Liver (tissue), 9 donors: ENCODE data around the gene FUS. TPM values are rescaled to one million over a fixed set of nuclear protein-coding genes. Genes with fewer than 3 reads are reported as not detected.

ENCODE experiments used
- DNase-seq: peaks from one replicate; pipeline ENCODE4 v3.0.0-alpha.2; 2017; ENCODE audit warnings: low spot score
- H3K27ac ChIP-seq, 2 donors: one replicate each; pipeline ENCODE4 v1.7.0; 2013; ENCODE audit warnings: inconsistent platforms in 2 of 2, low read length in 2 of 2, control low read depth in 1 of 2, low read depth in 1 of 2, mild to moderate bottlenecking in 1 of 2
- H3K27me3 ChIP-seq, 4 donors: one replicate each; pipeline versions ENCODE4 v1.6.1 to v1.7.0; 2013; ENCODE audit warnings: low read length in 3 of 4, inconsistent platforms in 1 of 4, mild to moderate bottlenecking in 1 of 4, moderate library complexity in 1 of 4; ENCODE audit not compliant: control insufficient read depth in 4 of 4, insufficient read depth in 4 of 4
- H3K36me3 ChIP-seq, 4 donors: one replicate each; pipeline versions ENCODE4 v1.6.1 to v1.7.0; 2013; ENCODE audit warnings: low read length in 3 of 4, mild to moderate bottlenecking in 3 of 4, low read depth in 1 of 4, moderate library complexity in 1 of 4; ENCODE audit not compliant: control insufficient read depth in 4 of 4, insufficient read depth in 3 of 4
- H3K4me1 ChIP-seq, 4 donors: one replicate each; pipeline versions ENCODE4 v1.6.1 to v1.7.0; 2013; ENCODE audit warnings: low read length in 3 of 4, mild to moderate bottlenecking in 3 of 4, moderate library complexity in 1 of 4; ENCODE audit not compliant: control insufficient read depth in 4 of 4, insufficient read depth in 4 of 4
- H3K4me3 ChIP-seq, 3 donors: one replicate each; pipeline versions ENCODE4 v1.6.1 to v1.7.0; 2013; ENCODE audit warnings: low read length in 3 of 3, control low read depth in 1 of 3, low read depth in 1 of 3, mild to moderate bottlenecking in 1 of 3
- H3K9ac ChIP-seq, 2 donors: one replicate each; pipeline ENCODE4 v1.7.0; 2013; ENCODE audit warnings: low read length in 2 of 2, mild to moderate bottlenecking in 2 of 2, moderate library complexity in 2 of 2, control low read depth in 1 of 2, low read depth in 1 of 2
- H3K9me3 ChIP-seq, 4 donors: one replicate each; pipeline versions ENCODE4 v1.6.1 to v1.7.0; 2013; ENCODE audit warnings: low read length in 3 of 4; ENCODE audit not compliant: control insufficient read depth in 4 of 4
- EGR1 ChIP-seq, 2 donors: IDR thresholded peaks; 2 replicates each; pipeline ENCODE4 v1.6.1; 2016 to 2018; ENCODE audit warnings: antibody characterized with exemption in 2 of 2, low read depth in 2 of 2
- FOXA1 ChIP-seq: IDR thresholded peaks from 2 replicates; pipeline ENCODE4 v1.6.1; 2016; ENCODE audit warnings: antibody characterized with exemption
- FOXA2 ChIP-seq: IDR thresholded peaks from 2 replicates; pipeline ENCODE4 v1.6.1; 2016; ENCODE audit warnings: antibody characterized with exemption
- GABPA ChIP-seq, 2 donors: IDR thresholded peaks in 1 of 2; conservative IDR thresholded peaks in 1 of 2; 2 replicates each; pipeline ENCODE4 v1.6.1; 2016; ENCODE audit warnings: antibody characterized with exemption in 2 of 2, mild to moderate bottlenecking in 1 of 2, moderate library complexity in 1 of 2
- HNF4A ChIP-seq, 2 donors: conservative IDR thresholded peaks; 2 replicates each; pipeline ENCODE4 v1.6.1; 2016; ENCODE audit warnings: antibody characterized with exemption in 2 of 2, mild to moderate bottlenecking in 2 of 2
- HNF4G ChIP-seq: IDR thresholded peaks from 2 replicates; pipeline ENCODE4 v1.6.1; 2016; ENCODE audit warnings: antibody characterized with exemption
- JUND ChIP-seq, 2 donors: IDR thresholded peaks; 2 replicates each; pipeline ENCODE4 v1.6.1; 2016; ENCODE audit warnings: antibody characterized with exemption in 2 of 2
- NR2F2 ChIP-seq: IDR thresholded peaks from 2 replicates; pipeline ENCODE4 v1.6.1; 2016; ENCODE audit warnings: antibody characterized with exemption
- RAD21 ChIP-seq, 2 donors: IDR thresholded peaks; 2 replicates each; pipeline ENCODE4 v1.6.1; 2016; ENCODE audit warnings: antibody characterized with exemption in 2 of 2, mild to moderate bottlenecking in 2 of 2
- RXRA ChIP-seq, 2 donors: IDR thresholded peaks; 2 replicates each; pipeline ENCODE4 v1.6.1; 2017 to 2018; ENCODE audit warnings: antibody characterized with exemption in 2 of 2, mild to moderate bottlenecking in 1 of 2
- SP1 ChIP-seq: IDR thresholded peaks from 2 replicates; pipeline ENCODE4 v1.6.1; 2018; ENCODE audit warnings: antibody characterized with exemption, mild to moderate bottlenecking
- TAF1 ChIP-seq: conservative IDR thresholded peaks from 2 replicates; pipeline ENCODE4 v1.6.1; 2016; ENCODE audit warnings: antibody characterized with exemption, mild to moderate bottlenecking
- YY1 ChIP-seq: IDR thresholded peaks from 2 replicates; pipeline ENCODE4 v1.6.1; 2016; ENCODE audit warnings: antibody characterized with exemption, mild to moderate bottlenecking
- WGBS: extraction: QIAGEN DNeasy Blood & Tissue Kit; methylation state at CpG from one replicate; pipeline ENCODE4 v1.1.7; 2013; 5-methylcytosine and 5-hydroxymethylcytosine counted together
- polyA plus RNA-seq, 2 donors: library from polyadenylated mRNA; stranded (reverse) in 1 of 2; unstranded in 1 of 2; fragments of 200-250 nt in 1 of 2; fragments of >200 nt in 1 of 2; fragmentation: Nextera tagmentation in 1 of 2; extraction: Ambion mirVana in 1 of 2; gene quantifications; one replicate each; pipeline versions ENCODE4 v1.2.1 to v1.2.3, GENCODE V29; 2013 to 2015
- total RNA-seq, 2 donors: library from RNA; depleted of rRNA; stranded (reverse); fragments of >200 nt; gene quantifications; one replicate each; pipeline ENCODE4 v1.2.3, GENCODE V29; 2014
- TF ChIP-seq, protein P1 (sequence below): IDR thresholded peaks from 2 replicates; pipeline ENCODE4 v1.6.1; 2016; ENCODE audit warnings: antibody characterized with exemption
- TF ChIP-seq, protein P2 (sequence below): IDR thresholded peaks from 2 replicates; pipeline ENCODE4 v1.6.1; 2016; ENCODE audit warnings: antibody characterized with exemption
- TF ChIP-seq, protein P3 (sequence below): IDR thresholded peaks from 2 replicates; pipeline ENCODE4 v1.6.1; 2016; ENCODE audit warnings: antibody characterized with exemption
- TF ChIP-seq, protein P4 (sequence below): fragments of 150-350 bp; IDR thresholded peaks from 2 replicates; pipeline ENCODE4 v1.5.1; 2017; ENCODE audit warnings: improper control_type of control experiment, low read depth, low read length; ENCODE audit not compliant: missing input control
- TF ChIP-seq, protein P5 (sequence below): IDR thresholded peaks from 2 replicates; pipeline ENCODE4 v1.6.1; 2016; ENCODE audit warnings: antibody characterized with exemption, mild to moderate bottlenecking
- donor health status: healthy.
- donor health status: healthy.
- donor health status: healthy.
- donor health status: healthy.
- donor health status: healthy.

The FUS gene
- total and polyA plus RNA-seq, 4 donors, result 7.5 to 51.5 (median 39.3) TPM

DNA sequence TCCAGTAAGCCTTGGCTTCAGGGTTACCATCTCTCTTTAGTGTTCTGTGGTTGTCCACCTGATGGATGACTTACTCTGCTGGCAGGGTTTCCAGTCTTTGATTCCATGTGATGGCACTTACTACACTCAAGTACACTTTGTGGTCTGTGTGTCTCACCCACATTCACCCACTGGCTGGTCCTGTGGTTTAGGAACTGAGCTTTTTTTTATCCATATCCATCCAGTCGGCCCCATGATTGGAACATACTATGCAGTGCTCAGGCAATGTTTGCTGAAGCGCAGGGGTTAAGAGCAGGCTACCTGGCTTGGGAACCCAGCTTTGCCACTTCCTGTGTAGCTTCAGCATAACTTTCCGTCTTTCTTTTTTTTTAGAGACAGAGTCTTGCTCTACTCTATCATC is 2.8 kb upstream of the FUS start:
- Histone ChIP-seq H3K4me1 (peaks cover 2 to 20% (median 18%) of the 10 kb centered on the region in 4 donors), H3K4me3 (no peak overlapping the region), H3K9me3 (no peaks in the 10 kb centered on the region), H3K27ac (no peak overlapping the region), H3K36me3 (no peaks in the 10 kb centered on the region), H3K9ac (no peak overlapping the region), H3K27me3 (no peaks in the 10 kb centered on the region)
- TF ChIP-seq, protein P1, sequence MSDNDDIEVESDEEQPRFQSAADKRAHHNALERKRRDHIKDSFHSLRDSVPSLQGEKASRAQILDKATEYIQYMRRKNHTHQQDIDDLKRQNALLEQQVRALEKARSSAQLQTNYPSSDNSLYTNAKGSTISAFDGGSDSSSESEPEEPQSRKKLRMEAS, result no peak
- TF ChIP-seq YY1, result no peak
- no peak for TF ChIP-seq RAD21 (IDR thresholded peaks at IDR 0.05)
- TF ChIP-seq NR2F2, result no peak
- TF ChIP-seq, protein P2, sequence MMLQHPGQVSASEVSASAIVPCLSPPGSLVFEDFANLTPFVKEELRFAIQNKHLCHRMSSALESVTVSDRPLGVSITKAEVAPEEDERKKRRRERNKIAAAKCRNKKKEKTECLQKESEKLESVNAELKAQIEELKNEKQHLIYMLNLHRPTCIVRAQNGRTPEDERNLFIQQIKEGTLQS, result no peak
- no peak for TF ChIP-seq SP1
- TF ChIP-seq FOXA2, result no peak
- TF ChIP-seq, protein P3, sequence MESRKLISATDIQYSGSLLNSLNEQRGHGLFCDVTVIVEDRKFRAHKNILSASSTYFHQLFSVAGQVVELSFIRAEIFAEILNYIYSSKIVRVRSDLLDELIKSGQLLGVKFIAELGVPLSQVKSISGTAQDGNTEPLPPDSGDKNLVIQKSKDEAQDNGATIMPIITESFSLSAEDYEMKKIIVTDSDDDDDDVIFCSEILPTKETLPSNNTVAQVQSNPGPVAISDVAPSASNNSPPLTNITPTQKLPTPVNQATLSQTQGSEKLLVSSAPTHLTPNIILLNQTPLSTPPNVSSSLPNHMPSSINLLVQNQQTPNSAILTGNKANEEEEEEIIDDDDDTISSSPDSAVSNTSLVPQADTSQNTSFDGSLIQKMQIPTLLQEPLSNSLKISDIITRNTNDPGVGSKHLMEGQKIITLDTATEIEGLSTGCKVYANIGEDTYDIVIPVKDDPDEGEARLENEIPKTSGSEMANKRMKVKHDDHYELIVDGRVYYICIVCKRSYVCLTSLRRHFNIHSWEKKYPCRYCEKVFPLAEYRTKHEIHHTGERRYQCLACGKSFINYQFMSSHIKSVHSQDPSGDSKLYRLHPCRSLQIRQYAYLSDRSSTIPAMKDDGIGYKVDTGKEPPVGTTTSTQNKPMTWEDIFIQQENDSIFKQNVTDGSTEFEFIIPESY, result no peak
- TF ChIP-seq HNF4A (conservative IDR thresholded peaks at IDR 0.05), result no peak
- no peak for TF ChIP-seq HNF4G
- no peak for TF ChIP-seq RXRA (IDR thresholded peaks at IDR 0.05)
- no peak for TF ChIP-seq FOXA1
- no peak for TF ChIP-seq GABPA (IDR thresholded peaks at IDR 0.05 in 1 of 2, conservative IDR thresholded peaks at IDR 0.05 in 1 of 2)
- TF ChIP-seq EGR1 (IDR thresholded peaks at IDR 0.05; ENCODE audit: low read depth in 2 of 2), result no peak
- no peak for DNase-seq
- WGBS, result 62% methylated on average over 3 of the region's 3 CpGs

DNA sequence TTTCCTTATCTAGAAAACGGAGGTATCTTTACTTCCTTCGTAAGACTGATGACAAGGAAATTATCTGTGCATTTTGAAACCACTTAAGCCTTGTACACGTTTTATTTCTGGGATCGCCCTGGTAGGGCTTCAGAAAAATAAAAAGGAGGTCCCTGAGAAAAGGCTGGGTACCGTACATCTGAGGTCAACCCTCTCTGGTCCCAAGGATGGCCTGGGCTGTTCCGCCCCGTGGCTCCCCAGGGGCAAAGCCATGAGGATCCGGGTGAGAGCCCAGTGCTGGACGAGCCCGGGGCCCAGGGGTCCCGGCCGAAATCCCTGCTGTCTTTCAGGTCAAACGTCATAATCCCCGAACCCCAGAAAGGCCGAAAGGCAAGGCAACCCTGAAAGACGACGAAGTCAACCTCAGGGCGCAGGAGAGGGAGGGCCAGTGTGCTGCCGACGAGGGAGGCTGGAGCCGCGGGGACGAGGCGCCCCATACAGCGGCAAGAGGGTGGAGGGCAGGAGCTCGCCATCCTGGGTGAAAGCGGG is 656 bp upstream of the FUS start:
- Histone ChIP-seq H3K9me3 (no peaks in the 10 kb centered on the region), H3K36me3 (peaks cover 4 to 15% (median 12%) of the 10 kb centered on the region in 4 donors), H3K27ac (peak overlapping the region; percentile 93 to 98), H3K4me3 (peak overlapping the region; percentile 82 to 90 (median 87)), H3K9ac (peak overlapping the region; percentile 66 to 75), H3K4me1 (peaks cover 7 to 34% (median 27%) of the 10 kb centered on the region in 4 donors), H3K27me3 (no peaks in the 10 kb centered on the region)
- TF ChIP-seq, protein P1, result no peak
- TF ChIP-seq, protein P3, result no peak
- TF ChIP-seq NR2F2 (no peak), FOXA1 (no peak), GABPA (IDR thresholded peaks at IDR 0.05 in 1 of 2, conservative IDR thresholded peaks at IDR 0.05 in 1 of 2) (no peak), HNF4G (no peak), TAF1 (no peak), HNF4A (conservative IDR thresholded peaks at IDR 0.05) (no peak), YY1 (no peak), EGR1 (IDR thresholded peaks at IDR 0.05; ENCODE audit: low read depth in 2 of 2) (no peak), RAD21 (IDR thresholded peaks at IDR 0.05) (no peak), JUND (IDR thresholded peaks at IDR 0.05) (no peak), RXRA (IDR thresholded peaks at IDR 0.05) (no peak), SP1 (no peak), FOXA2 (no peak)
- TF ChIP-seq, protein P4, sequence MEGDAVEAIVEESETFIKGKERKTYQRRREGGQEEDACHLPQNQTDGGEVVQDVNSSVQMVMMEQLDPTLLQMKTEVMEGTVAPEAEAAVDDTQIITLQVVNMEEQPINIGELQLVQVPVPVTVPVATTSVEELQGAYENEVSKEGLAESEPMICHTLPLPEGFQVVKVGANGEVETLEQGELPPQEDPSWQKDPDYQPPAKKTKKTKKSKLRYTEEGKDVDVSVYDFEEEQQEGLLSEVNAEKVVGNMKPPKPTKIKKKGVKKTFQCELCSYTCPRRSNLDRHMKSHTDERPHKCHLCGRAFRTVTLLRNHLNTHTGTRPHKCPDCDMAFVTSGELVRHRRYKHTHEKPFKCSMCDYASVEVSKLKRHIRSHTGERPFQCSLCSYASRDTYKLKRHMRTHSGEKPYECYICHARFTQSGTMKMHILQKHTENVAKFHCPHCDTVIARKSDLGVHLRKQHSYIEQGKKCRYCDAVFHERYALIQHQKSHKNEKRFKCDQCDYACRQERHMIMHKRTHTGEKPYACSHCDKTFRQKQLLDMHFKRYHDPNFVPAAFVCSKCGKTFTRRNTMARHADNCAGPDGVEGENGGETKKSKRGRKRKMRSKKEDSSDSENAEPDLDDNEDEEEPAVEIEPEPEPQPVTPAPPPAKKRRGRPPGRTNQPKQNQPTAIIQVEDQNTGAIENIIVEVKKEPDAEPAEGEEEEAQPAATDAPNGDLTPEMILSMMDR, result no peak
- TF ChIP-seq, protein P5, sequence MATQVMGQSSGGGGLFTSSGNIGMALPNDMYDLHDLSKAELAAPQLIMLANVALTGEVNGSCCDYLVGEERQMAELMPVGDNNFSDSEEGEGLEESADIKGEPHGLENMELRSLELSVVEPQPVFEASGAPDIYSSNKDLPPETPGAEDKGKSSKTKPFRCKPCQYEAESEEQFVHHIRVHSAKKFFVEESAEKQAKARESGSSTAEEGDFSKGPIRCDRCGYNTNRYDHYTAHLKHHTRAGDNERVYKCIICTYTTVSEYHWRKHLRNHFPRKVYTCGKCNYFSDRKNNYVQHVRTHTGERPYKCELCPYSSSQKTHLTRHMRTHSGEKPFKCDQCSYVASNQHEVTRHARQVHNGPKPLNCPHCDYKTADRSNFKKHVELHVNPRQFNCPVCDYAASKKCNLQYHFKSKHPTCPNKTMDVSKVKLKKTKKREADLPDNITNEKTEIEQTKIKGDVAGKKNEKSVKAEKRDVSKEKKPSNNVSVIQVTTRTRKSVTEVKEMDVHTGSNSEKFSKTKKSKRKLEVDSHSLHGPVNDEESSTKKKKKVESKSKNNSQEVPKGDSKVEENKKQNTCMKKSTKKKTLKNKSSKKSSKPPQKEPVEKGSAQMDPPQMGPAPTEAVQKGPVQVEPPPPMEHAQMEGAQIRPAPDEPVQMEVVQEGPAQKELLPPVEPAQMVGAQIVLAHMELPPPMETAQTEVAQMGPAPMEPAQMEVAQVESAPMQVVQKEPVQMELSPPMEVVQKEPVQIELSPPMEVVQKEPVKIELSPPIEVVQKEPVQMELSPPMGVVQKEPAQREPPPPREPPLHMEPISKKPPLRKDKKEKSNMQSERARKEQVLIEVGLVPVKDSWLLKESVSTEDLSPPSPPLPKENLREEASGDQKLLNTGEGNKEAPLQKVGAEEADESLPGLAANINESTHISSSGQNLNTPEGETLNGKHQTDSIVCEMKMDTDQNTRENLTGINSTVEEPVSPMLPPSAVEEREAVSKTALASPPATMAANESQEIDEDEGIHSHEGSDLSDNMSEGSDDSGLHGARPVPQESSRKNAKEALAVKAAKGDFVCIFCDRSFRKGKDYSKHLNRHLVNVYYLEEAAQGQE, result no peak
- TF ChIP-seq, protein P2, result no peak
- 6% methylated on average over 27 of the region's 27 CpGs for WGBS
- no peak for DNase-seq
